Endometrial microvascular endothelial cells (primary cell): ENCODE results near the gene ESYT3. TPM values are rescaled to one million over a fixed set of nuclear protein-coding genes. Genes with fewer than 3 reads are reported as not detected.
"Not testable (repeated sequence)": the region's sequence is repeated elsewhere in the genome, so short reads cannot be mapped to it uniquely, and the experiment has no call there.

ENCODE experiments used
- in situ Hi-C: cut with HindIII; loops from 2 replicates; pipeline ENCODE4 v1.10.0; 2017; ENCODE audit warnings: low sequenced_read_pairs, low pct_unique_long_range_greater_than_20kb; ENCODE audit errors: inconsistent ontology term
- total RNA-seq: library from RNA; depleted of rRNA; stranded (reverse); fragments of >200 nt; gene quantifications from one replicate; pipeline ENCODE4 v1.2.3, GENCODE V29; 2015; ENCODE audit errors: inconsistent ontology term

ESYT3 gene
- total RNA-seq, 1 donor from 2014 or later, result not detected

DNA sequence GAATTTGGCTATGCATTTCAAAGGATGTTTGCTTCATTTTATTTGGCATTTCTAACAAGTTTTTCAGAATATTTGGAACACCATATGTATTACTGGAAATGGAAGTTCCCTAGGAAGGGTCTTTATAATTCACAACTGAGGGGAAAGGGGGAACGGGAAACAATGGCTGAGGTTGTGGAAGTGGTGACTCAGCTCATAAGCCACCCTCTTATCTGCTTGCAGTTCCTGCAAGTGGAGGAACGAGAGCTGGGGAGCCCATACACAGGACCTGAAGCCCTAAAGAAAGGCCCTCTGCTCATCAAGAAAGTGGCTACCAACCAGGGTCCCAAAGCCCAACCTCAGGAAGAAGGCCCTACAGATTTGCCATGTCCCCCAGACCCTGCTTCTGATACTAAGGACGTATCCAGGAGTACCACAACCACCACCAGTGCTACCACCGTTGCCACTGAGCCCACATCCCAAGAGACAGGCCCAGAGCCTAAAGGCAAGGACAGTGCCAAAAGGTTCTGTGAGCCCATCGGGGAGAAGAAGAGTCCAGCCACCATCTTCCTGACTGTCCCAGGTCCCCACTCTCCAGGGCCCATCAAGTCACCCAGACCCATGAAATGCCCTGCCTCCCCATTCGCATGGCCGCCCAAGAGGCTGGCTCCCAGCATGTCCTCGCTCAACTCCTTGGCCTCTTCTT lies 37.9 kb downstream of the ESYT3 start:
- in situ Hi-C loops, result no loop called here

GRCh38 chr3:138473391-138473790 lies 39.0 kb downstream of the ESYT3 start:
- in situ Hi-C loops, result no loop called here

GRCh38 chr3:138474163-138474562 lies 39.7 kb downstream of the ESYT3 start:
- in situ Hi-C loops, result no loop called here

DNA sequence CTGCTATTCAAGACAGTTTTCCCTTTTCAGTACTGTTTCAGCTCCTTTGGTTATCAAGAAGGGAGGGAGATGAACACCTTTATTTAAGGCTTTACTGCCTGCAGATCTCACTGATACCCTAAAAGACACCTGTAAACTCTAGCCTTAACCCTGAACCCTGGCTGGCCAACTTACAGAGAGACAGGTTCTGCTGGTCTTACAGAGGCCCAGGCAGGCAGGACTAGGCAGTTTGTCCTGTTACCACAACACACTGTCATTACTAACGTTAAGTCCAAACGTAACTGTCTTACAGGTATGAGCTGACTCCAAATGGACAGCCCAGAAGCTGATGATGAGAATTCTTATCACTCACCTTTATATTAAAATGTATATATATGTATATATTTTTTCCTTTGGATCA lies 42.1 kb downstream of the ESYT3 start:
- in situ Hi-C loops, result no loop called here

- in situ Hi-C loops, result no loop called here
Observed at GRCh38 chr3:138477120-138477519, 42.7 kb downstream of the ESYT3 start.

GRCh38 chr3:138477801-138478200 lies 43.4 kb downstream of the ESYT3 start:
- in situ Hi-C loops, result no loop called here

- in situ Hi-C loops, result no loop called here
Observed at GRCh38 chr3:138479438-138479863, 45.0 kb downstream of the ESYT3 start.

GRCh38 chr3:138484672-138485071 lies 50.3 kb downstream of the ESYT3 start:
- in situ Hi-C loops, result not testable (repeated sequence)

DNA sequence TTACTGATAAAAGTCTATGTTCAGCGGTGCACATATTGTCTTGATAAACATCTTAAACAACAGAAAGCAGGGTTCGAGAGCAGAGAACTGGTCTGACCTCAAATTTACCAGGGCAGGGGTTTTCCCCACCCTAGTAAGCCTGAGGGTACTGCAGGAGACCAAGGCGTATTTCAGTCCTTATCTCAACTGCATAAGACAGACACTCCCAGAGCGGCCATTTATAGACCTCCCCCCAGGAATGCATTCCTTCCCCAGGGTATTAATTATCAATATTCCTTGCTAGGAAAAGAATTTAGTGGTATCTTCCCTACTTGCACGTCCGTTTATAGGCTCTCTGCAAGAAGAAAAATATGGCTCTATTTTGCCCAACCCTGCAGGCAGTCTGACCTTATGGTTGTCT lies 52.2 kb downstream of the ESYT3 start:
- in situ Hi-C loops, result not testable (repeated sequence)

- in situ Hi-C loops, result no loop called here
Observed at GRCh38 chr3:138491971-138492370, 57.6 kb downstream of the ESYT3 start.

- in situ Hi-C loops, result no loop called here
Observed at GRCh38 chr3:138492980-138493675, 58.7 kb downstream of the ESYT3 start.

GRCh38 chr3:138493804-138494606 lies 59.6 kb downstream of the ESYT3 start:
- in situ Hi-C loops, result no loop called here

DNA sequence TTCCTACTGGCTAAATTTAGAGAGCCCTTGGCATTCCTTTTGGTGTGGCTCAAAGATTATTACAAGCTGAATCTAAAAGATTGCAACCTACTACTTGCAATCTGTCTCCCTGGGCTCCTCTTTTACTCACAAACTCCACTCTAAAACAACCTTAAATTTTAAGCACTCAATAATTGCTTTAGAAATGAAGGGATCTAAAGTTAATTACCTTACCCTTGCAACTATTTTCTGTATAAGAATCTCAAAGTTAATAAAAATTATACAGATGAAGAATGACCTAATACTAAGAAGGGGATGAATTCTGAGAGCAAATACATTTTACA lies 60.2 kb downstream of the ESYT3 start:
- in situ Hi-C loops, result no loop called here

DNA sequence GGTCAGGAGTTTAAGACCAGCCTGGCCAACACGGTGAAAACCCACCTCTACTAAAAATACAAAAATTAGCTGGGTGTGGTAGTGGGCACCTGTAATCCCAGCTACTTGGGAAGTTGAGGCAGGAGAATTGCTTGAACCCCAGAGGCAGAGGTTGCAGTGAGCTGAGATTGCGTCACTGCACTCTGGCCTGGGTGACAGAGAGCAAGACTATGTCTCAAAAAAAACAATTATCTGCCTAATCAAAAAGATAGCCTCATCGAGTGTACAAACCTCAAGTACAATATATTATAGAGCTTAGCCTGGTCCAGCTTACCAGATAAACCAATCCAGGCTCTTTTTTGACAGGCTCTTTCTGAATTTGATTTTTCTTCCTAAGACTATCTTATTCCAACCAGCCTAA lies 61.2 kb downstream of the ESYT3 start:
- in situ Hi-C loops, result not testable (repeated sequence)

- in situ Hi-C loops, result no loop called here
Observed at GRCh38 chr3:138496436-138496835, 62.0 kb downstream of the ESYT3 start.

DNA sequence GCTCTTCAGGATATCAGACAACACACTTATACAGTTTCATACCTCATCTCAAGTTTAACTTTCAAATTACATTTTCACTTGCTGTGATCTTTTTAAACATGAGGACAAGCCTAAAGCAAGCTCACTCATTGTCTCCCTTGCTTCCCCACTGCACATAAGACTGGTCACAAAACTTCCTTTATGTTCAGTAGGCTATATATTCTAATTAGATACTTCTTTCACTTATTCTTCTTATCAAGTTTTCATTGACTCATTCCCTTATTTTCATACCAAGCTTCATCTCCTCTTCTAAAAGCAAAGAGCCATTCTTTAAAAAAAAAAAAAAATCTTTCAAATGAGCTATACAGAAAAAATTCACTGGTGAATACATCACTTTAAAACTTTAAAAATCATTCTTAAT lies 62.6 kb downstream of the ESYT3 start:
- in situ Hi-C loops, result no loop called here

- in situ Hi-C loops, result no loop called here
Observed at GRCh38 chr3:138497851-138498250, 63.4 kb downstream of the ESYT3 start.

DNA sequence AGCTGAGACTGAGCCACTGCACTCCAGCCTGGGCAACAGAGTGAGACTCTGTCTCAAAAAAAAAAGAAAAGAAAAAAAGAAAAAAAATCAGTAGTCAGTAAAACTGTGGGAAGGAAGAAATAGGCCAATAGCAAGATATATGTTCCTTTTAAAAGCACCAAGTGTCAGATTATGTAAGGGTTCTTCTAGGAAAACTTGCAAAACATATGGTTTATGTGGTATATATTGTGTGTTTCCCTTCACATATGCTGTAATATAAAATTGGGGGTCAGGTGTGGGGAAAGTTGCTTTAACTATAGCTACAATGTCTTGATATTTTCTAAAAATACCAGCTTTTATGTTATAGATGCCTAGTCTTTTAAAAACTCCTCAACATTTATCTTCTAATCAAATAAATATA lies 64.6 kb downstream of the ESYT3 start:
- in situ Hi-C loops, result no loop called here

DNA sequence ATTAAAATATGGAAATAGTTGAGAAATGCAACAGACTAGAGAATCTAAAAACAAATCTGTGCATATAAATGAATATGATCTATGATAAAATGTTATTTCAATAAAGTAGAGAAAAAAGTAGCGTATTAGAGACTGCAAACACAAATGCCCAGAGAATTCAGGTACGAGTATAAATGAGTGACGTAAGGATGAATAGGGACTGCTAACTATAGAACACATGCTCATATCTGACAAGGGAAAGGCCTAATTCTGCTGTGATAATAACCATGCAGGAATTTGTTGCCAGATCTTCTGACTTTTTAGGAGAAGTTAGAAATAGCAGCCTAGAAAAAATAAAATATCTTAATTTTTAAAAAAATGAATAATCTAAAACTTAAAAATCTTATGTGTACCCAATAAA lies 73.1 kb downstream of the ESYT3 start:
- in situ Hi-C loops, result no loop called here

GRCh38 chr3:138509586-138509985 lies 75.2 kb downstream of the ESYT3 start:
- in situ Hi-C loops, result no loop called here
